GM15510 (cell line): ENCODE results near the gene TSC22D4.
A peak's percentile ranks its signal among the peaks of the same experiment; 100 is the strongest.

Experiments used
- POLR2A ChIP-seq: IDR thresholded peaks from 3 replicates; pipeline ENCODE4 v1.6.1; 2011; ENCODE audit warnings: borderline replicate concordance; ENCODE audit not compliant: insufficient read length; ENCODE audit errors: extremely low read depth

TSC22D4 gene

DNA sequence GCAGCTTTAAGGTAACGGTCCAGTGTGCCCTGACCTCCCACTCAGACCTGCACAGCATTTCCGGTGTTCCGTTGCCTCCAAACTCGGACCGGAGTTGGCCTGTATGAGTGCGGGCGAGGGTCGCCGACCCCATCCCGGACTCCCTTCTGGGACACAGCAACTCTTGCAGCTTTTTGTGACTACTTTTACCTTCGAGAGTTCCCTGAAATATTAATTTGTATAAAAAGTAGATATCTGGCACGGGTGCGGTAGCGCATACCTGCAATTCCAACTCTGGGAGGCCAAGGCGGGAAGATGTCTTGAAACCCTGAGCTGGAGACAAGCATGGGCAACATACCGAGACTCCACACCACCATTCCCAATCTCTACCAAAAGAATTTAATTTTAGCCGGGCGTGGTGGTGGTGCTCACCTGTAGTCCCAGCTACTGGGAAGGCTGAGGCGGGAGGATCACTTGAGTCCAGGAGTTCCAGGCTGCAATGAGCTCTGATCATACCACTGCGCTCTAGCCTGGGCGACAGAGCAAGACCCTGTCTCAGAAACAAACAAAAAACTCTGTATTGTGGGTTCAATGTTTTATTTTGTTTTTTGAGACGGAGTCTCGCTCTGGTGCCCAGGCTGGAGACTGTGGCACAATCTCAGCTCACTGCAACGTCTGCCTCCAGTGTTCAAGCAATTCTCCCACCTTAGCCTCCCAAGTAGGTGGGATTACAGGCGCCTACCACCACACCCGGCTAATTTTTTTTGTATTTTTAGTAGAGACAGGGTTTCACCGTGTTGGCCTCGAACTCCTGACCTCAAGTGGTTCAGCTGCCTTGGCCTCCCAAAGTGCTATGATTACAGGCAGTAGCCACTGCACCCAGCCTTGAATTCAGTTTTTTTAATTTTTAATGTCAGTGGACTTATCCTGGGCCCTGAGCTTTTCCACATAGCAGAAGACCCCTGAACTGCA lies 41.6 kb downstream of the TSC22D4 start:
- no peak for TF ChIP-seq POLR2A

- peak; percentile 44 for TF ChIP-seq POLR2A
Observed at GRCh38 chr7:100435401-100436304, 43.4 kb downstream of the TSC22D4 start.

DNA sequence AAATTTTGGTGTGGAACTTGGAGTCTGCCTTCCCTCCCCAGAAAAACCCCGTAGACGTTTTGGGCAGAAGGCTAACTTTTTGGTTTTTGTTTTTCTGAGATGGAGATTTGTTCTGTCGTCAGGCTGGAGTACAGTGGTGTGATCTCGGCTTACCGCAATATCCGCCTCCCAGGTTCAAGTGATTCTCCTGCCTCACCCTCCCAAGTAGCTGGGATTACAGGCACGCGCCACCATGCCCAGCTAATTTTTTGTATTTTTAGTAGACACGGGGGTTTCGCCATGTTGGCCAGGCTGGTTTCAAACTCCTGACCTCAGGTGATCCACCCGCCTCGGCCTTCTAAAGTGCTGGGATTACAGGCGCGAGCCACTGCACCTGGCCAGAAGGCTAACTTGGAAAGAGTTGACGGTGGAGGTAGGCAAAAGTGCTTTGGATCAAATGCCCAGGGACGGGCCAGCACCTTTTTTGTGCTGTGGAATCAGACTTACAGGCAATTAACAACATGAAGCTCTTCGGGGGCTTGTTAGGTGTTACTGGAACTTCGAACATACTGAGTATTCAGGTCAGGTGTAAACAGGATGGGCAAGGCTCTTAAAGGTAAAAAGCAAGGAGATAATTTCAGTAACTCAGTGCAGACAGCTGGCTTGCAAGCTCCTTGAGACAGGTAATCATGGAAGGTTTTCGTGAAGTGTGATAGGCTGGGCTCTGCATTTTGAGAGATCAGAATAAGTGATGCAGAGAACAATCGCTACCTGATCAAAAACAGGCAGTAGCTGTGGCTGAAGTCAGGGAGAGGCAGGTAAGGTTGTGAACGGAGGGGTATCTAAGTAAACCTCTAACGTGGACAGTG lies 44.5 kb downstream of the TSC22D4 start:
- no peak for TF ChIP-seq POLR2A

GRCh38 chr7:100433592-100434296 lies 45.3 kb downstream of the TSC22D4 start:
- TF ChIP-seq POLR2A: peak; percentile 10

GRCh38 chr7:100433276-100433591 lies 45.8 kb downstream of the TSC22D4 start:
- no peak for TF ChIP-seq POLR2A

DNA sequence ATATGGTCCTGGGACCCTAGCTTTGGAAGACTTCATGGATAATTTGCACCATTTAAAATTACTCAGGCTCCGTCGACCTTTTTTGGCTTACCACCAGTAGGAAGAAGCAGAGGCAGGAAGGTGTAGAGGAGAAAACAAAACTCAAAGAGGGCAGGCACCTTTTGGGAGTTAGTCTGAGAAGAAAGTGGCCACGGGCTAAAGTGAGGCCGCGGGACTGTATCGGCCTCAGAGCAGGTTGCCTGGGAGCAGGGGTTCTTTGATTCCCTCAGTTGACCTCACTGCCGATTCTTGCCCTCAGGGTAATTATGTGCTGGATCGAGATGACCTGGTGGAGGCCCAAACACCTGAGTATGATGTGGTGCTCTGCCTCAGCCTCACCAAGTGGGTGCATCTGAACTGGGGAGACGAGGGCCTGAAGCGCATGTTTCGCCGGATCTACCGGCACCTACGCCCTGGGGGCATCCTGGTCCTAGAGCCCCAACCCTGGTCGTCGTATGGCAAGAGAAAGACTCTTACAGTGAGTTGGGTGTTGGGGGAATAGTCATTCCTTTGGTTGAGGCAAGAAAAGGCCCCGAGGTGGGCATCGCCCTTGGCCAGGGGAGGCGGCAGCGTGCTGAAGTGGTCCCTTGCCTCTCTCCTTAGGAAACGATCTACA lies 46.3 kb downstream of the TSC22D4 start:
- no peak for TF ChIP-seq POLR2A

- no peak for TF ChIP-seq POLR2A
Observed at GRCh38 chr7:100432053-100432452, 47.0 kb downstream of the TSC22D4 start.

GRCh38 chr7:100431286-100431735 lies 47.7 kb downstream of the TSC22D4 start:
- no peak for TF ChIP-seq POLR2A

- TF ChIP-seq POLR2A: no peak
Observed at GRCh38 chr7:100430493-100431285, 48.3 kb downstream of the TSC22D4 start.

DNA sequence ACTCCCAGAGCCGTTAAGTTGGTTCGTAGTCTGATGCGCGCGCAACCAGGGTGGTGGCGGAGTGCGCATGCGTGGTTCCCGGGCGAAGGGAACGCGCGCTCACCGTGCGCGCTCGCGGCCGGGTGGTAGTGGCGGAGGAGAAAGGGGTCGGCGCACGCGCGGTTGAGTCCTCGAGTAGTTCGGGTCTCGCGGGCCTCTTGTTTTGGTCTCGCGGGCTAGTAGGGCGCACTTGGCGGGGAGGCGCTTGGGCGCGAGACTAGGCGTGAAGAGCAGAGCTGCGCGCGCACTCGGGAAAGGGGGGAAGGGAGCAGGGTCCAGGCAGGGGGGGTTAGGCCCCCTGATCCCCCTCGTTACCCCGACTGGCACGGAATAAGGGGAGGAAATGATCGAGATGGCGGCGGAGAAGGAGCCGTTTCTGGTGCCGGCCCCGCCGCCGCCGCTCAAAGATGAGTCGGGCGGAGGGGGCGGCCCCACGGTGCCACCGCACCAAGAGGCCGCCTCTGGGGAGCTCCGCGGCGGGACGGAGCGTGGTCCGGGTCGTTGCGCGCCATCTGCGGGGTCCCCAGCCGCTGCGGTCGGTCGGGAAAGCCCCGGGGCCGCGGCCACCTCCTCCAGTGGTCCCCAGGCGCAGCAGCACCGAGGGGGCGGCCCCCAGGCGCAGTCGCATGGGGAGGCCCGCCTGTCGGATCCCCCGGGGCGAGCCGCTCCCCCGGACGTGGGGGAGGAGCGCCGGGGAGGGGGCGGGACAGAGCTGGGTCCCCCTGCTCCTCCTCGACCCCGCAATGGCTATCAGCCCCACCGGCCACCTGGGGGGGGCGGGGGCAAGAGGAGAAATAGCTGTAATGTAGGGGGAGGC lies 49.1 kb downstream of the TSC22D4 start, which contains the start of gene MEPCE:
Gene MEPCE, plus strand, starts transcription at position 195 of the 856 bp plus-strand sequence. Its CDS starts 188 bp downstream, at position 383.
- TF ChIP-seq POLR2A: no peak

- TF ChIP-seq POLR2A: peak; percentile 83
Observed at GRCh38 chr7:100428967-100429636, 49.9 kb downstream of the TSC22D4 start.
